GM23248 (cell line): ENCODE results near the gene SNCA.

Experiments
- EZH2 ChIP-seq: fragments of 200-600 bp; sonication (generic); IDR thresholded peaks from 2 replicates; pipeline ENCODE4 v1.6.1; 2018; ENCODE audit warnings: antibody characterized with exemption, mild to moderate bottlenecking; ENCODE audit not compliant: insufficient read depth, poor library complexity, severe bottlenecking
- EZH2phosphoT487 ChIP-seq: fragments of 200-600 bp; sonication (generic); IDR thresholded peaks from 2 replicates; pipeline ENCODE4 v1.6.1; 2018; ENCODE audit warnings: antibody characterized with exemption, moderate library complexity, mild to moderate bottlenecking, low read depth; ENCODE audit not compliant: insufficient read depth

DNA sequence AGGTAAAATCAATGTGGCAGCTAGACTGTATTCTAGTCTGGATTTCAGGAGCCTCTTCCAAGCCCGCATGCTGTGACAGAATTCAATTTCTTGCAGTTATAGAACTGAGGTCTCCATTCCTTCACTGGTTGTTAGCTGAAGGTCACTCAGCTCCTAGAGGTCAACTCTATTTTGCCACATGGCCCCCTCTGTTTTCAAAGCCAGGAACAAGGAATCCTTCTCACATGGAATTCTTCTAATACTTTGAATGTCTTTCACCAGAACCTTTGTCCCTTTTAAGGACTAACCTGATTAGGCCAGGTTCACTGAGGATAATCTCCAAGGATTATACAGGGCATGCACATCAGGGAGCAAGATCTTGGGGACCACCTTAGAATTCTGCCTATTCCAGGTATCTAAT, 34.2 kb upstream of the SNCA start:
- TF ChIP-seq EZH2 = no peak
- no peak for TF ChIP-seq EZH2phosphoT487
